ENCODE data around the gene RAB40B.

The RAB40B gene

DNA sequence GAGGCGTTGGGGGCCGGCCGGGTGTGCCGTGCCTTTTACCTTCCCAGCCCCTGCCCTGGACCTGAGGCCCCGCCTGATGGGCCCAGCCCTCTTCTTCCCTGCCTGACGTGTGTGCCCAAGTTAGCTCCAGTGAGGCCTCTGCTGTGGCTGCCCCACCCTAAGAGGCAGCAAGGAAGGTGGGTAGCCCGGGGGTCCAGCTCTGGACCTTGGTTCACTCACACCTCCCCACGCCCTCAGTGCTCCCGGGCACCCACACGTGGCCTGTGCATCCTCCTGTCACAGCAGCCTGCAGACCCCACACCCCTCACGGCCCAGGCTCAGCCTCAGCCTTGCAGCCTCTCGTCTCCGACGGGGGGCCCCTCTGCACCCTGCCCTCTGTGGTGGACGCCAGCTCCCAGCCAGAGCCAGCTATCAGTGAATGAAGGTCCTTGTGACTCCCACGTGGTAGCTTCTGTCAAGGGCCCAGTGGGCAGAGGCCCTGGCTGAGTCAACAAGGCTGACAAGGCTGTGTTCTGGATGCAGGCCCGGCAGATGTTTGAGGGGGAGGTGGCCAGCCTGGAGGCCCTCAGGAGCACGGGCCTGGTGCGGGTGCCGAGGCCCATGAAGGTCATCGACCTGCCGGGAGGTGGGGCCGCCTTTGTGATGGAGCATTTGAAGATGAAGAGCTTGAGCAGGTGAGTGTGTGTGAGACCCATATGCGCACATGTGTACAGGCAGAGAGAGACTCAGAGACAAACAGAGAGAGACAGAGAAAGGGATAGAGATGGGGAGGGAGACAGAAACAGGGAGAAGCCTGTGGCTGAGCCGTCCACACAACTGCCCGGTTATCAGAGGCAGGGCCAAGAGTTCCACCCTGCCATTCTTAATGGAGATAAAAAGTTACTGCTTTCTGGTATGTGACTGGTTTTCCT is 39.7 kb upstream of the RAB40B start:
- TF ChIP-seq ZBTB7A (IDR thresholded peaks at IDR 0.05; ENCODE audit: low read depth): no peak

DNA sequence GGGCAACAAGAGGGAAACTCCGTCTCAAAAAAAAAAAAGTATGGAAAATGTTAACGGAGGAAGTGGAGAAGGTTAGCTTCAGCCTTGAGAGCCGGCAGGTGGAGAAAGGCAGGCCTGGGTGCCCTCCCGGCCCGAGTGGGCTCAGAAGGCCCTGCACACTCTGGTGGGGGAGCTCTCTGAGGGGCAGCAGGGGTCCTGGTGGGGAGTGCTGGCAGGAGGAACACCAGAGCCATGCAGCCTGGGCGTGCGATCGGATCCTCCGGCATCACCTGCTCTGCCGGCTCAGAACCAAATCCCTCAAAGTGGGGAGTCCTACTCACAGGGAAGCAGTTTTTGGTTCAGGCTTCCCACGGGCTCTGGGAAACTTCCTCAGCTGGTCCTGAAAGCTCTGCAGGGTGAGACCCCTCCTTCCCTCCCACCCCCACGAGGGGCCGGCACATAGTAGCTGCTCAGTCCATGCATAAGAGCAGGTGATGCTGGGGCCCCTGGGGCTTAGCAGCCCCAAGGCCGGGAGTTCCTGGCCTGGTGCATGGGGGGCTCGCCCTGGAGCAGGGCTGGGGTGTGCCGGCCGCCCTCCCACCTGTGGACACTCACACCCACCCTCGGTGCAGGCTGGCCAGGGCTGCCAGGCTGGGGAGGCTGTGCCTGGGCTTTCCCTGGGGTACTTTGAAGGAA is 38.1 kb upstream of the RAB40B start:
- TF ChIP-seq EGR1 (IDR thresholded peaks at IDR 0.05) (no peak), TEAD4 (IDR thresholded peaks at IDR 0.05) (no peak), RAD21 (IDR thresholded peaks at IDR 0.05; ENCODE audit: low read depth) (no peak), EP300 (IDR thresholded peaks at IDR 0.05; ENCODE audit: borderline replicate concordance) (no peak), TAF1 (IDR thresholded peaks at IDR 0.05; ENCODE audit: low read depth) (no peak), ZBTB7A (IDR thresholded peaks at IDR 0.05; ENCODE audit: low read depth) (no peak), TCF12 (IDR thresholded peaks at IDR 0.05; ENCODE audit: low read depth) (no peak), CREB1 (IDR thresholded peaks at IDR 0.05; ENCODE audit: low read depth) (no peak), YY1 (IDR thresholded peaks at IDR 0.05; ENCODE audit: low read depth) (no peak), CEBPB (IDR thresholded peaks at IDR 0.05) (no peak), NFIC (IDR thresholded peaks at IDR 0.05) (no peak), FOXM1 (IDR thresholded peaks at IDR 0.05; ENCODE audit: borderline replicate concordance, low read depth) (no peak)
- TF ChIP-seq, protein P1, sequence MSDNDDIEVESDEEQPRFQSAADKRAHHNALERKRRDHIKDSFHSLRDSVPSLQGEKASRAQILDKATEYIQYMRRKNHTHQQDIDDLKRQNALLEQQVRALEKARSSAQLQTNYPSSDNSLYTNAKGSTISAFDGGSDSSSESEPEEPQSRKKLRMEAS (IDR thresholded peaks at IDR 0.05): no peak
- TF ChIP-seq, protein P2, sequence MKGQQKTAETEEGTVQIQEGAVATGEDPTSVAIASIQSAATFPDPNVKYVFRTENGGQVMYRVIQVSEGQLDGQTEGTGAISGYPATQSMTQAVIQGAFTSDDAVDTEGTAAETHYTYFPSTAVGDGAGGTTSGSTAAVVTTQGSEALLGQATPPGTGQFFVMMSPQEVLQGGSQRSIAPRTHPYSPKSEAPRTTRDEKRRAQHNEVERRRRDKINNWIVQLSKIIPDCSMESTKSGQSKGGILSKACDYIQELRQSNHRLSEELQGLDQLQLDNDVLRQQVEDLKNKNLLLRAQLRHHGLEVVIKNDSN (IDR thresholded peaks at IDR 0.05): no peak
- TF ChIP-seq, protein P3, sequence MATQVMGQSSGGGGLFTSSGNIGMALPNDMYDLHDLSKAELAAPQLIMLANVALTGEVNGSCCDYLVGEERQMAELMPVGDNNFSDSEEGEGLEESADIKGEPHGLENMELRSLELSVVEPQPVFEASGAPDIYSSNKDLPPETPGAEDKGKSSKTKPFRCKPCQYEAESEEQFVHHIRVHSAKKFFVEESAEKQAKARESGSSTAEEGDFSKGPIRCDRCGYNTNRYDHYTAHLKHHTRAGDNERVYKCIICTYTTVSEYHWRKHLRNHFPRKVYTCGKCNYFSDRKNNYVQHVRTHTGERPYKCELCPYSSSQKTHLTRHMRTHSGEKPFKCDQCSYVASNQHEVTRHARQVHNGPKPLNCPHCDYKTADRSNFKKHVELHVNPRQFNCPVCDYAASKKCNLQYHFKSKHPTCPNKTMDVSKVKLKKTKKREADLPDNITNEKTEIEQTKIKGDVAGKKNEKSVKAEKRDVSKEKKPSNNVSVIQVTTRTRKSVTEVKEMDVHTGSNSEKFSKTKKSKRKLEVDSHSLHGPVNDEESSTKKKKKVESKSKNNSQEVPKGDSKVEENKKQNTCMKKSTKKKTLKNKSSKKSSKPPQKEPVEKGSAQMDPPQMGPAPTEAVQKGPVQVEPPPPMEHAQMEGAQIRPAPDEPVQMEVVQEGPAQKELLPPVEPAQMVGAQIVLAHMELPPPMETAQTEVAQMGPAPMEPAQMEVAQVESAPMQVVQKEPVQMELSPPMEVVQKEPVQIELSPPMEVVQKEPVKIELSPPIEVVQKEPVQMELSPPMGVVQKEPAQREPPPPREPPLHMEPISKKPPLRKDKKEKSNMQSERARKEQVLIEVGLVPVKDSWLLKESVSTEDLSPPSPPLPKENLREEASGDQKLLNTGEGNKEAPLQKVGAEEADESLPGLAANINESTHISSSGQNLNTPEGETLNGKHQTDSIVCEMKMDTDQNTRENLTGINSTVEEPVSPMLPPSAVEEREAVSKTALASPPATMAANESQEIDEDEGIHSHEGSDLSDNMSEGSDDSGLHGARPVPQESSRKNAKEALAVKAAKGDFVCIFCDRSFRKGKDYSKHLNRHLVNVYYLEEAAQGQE (IDR thresholded peaks at IDR 0.05; ENCODE audit: low read depth): no peak

GRCh38 chr17:82734987-82735866 is 36.7 kb upstream of the RAB40B start, which contains the start of gene FN3K:
TSS of gene FN3K (plus strand) at chr17:82735615. CDS start at chr17:82735637, 22 bp downstream.
- peak; percentile 59; the same call in 1 of the 2 replicates for TF ChIP-seq ZBTB7A (IDR thresholded peaks at IDR 0.05; ENCODE audit: low read depth)
- TF ChIP-seq, protein P3 (IDR thresholded peaks at IDR 0.05; ENCODE audit: low read depth): no peak
- no peak for TF ChIP-seq FOXM1 (IDR thresholded peaks at IDR 0.05; ENCODE audit: borderline replicate concordance, low read depth)
- no peak; the same call in 1 of the 2 replicates for TF ChIP-seq TAF1 (IDR thresholded peaks at IDR 0.05; ENCODE audit: low read depth)
- TF ChIP-seq RAD21 (IDR thresholded peaks at IDR 0.05; ENCODE audit: low read depth): no peak
- TF ChIP-seq YY1 (IDR thresholded peaks at IDR 0.05; ENCODE audit: low read depth): 0 out of 2 replicates have a peak, but pooled peaks have one; percentile 3
- TF ChIP-seq CREB1 (IDR thresholded peaks at IDR 0.05; ENCODE audit: low read depth): peak; percentile 70; the same call in 1 of the 2 replicates
- TF ChIP-seq TEAD4 (IDR thresholded peaks at IDR 0.05): no peak
- TF ChIP-seq, protein P1 (IDR thresholded peaks at IDR 0.05): peak; percentile 86
- no peak for TF ChIP-seq TCF12 (IDR thresholded peaks at IDR 0.05; ENCODE audit: low read depth)
- 0 out of 2 replicates have a peak, but pooled peaks have one; percentile 26 for TF ChIP-seq NFIC (IDR thresholded peaks at IDR 0.05)

DNA sequence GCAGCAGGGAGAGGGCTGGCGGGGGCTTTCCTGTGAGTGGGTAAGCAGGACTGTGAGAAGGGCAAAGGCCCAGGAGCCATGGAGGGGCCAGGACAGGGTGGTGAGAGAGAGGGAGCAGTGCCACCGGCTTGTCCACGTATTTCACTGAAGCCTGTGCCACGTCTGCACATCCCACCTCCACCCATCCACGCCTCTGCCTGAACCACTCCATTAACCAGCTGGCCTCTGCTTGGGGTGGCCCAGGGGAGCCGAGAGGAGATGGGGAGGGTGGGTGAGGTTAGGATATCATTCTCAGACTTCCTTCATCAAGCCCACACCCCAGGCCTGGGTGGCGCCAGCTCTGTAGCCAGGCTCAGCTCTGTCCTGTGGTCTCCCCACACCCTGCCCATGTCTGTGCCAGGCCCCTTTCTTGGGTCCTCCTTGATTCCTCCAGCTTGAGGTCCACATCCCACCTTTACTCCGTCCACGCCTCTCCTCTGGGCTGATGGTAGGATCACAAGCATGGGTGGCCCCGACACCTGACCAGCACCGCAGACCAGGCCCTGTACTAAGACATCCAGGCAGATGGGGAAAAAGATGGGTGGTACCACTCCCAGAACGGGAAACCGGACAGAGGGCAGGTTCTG is 33.7 kb upstream of the RAB40B start:
- no peak for TF ChIP-seq ZBTB7A (IDR thresholded peaks at IDR 0.05; ENCODE audit: low read depth)
- no peak for TF ChIP-seq NFIC (IDR thresholded peaks at IDR 0.05)
- no peak for TF ChIP-seq CREB1 (IDR thresholded peaks at IDR 0.05; ENCODE audit: low read depth)
- no peak for TF ChIP-seq RAD21 (IDR thresholded peaks at IDR 0.05; ENCODE audit: low read depth)
- TF ChIP-seq TCF12 (IDR thresholded peaks at IDR 0.05; ENCODE audit: low read depth): no peak
- TF ChIP-seq EP300 (IDR thresholded peaks at IDR 0.05; ENCODE audit: borderline replicate concordance): no peak
- TF ChIP-seq YY1 (IDR thresholded peaks at IDR 0.05; ENCODE audit: low read depth): no peak
- TF ChIP-seq, protein P1 (IDR thresholded peaks at IDR 0.05): no peak
- TF ChIP-seq FOXM1 (IDR thresholded peaks at IDR 0.05; ENCODE audit: borderline replicate concordance, low read depth): no peak
- no peak for TF ChIP-seq EGR1 (IDR thresholded peaks at IDR 0.05)
- TF ChIP-seq TEAD4 (IDR thresholded peaks at IDR 0.05): no peak

All from Ishikawa (cell line).